ENCODE results near the gene DIS3L2.

The DIS3L2 gene

GRCh38 chr2:231925303-231926179 lies 36.0 kb upstream of the DIS3L2 start:
- no peaks in the 10 kb centered on the region for H3K36me3 ChIP-seq (ENCODE audit: insufficient read depth, low read length)
- H3K79me2 ChIP-seq (ENCODE audit: insufficient read depth, low read length) = no peaks in the 10 kb centered on the region
- TF ChIP-seq CTCF (conservative IDR thresholded peaks at IDR 0.05; ENCODE audit: low read length) = peak; percentile 66
- no peak for TF ChIP-seq EZH2phosphoT487 (IDR thresholded peaks at IDR 0.05; ENCODE audit: borderline replicate concordance)
- peak overlapping the region; percentile 91 for H2AFZ ChIP-seq (ENCODE audit: low read length)
- H3K9ac ChIP-seq (ENCODE audit: low read depth, low read length, poor library complexity, severe bottlenecking) = no peak overlapping the region
- no peaks in the 10 kb centered on the region for H3K9me2 ChIP-seq (replicated peaks; ENCODE audit: low read depth, low read length)
- H3K27me3 ChIP-seq (ENCODE audit: insufficient read depth, low read length, poor library complexity, severe bottlenecking) = peaks cover 11% of the 10 kb centered on the region
- peaks cover 16% of the 10 kb centered on the region for H3K4me1 ChIP-seq (ENCODE audit: insufficient read depth, low read length, poor library complexity, severe bottlenecking)
- H3F3A ChIP-seq (ENCODE audit: low read depth) = no peaks in the 10 kb centered on the region
- H3K4me2 ChIP-seq (ENCODE audit: low read depth, low read length, poor library complexity, severe bottlenecking) = peak overlapping the region; percentile 79
- no peaks in the 10 kb centered on the region for H4K20me1 ChIP-seq (ENCODE audit: insufficient read depth, low read length, poor library complexity, severe bottlenecking)
- no peaks in the 10 kb centered on the region for H3K9me3 ChIP-seq (ENCODE audit: insufficient read depth, low read depth, low read length)
- H3K4me3 ChIP-seq (ENCODE audit: low read length, poor library complexity, severe bottlenecking) = peak overlapping the region; percentile 71

GRCh38 chr2:231926180-231926741 lies 35.3 kb upstream of the DIS3L2 start, which contains the start of gene NPPC:
NPPC (minus strand) TSS chr2:231926396; CDS start chr2:231926249, 147 bp downstream.
- Histone ChIP-seq H3K27me3 (ENCODE audit: insufficient read depth, low read length, poor library complexity, severe bottlenecking) (peaks cover 11% of the 10 kb centered on the region), H3K9ac (ENCODE audit: low read depth, low read length, poor library complexity, severe bottlenecking) (no peak within 1 kb of the TSS), H2AFZ (ENCODE audit: low read length) (peak within 1 kb of the TSS; percentile 91)

More at GRCh38 chr2:231926180-231926741, 35.3 kb upstream of the DIS3L2 start, which contains the start of gene NPPC:
- Histone ChIP-seq H4K20me1 (ENCODE audit: insufficient read depth, low read length, poor library complexity, severe bottlenecking) (no peaks in the 10 kb centered on the region), H3K79me2 (ENCODE audit: insufficient read depth, low read length) (no peaks in the 10 kb centered on the region), H3K4me1 (ENCODE audit: insufficient read depth, low read length, poor library complexity, severe bottlenecking) (peaks cover 16% of the 10 kb centered on the region), H3K4me2 (ENCODE audit: low read depth, low read length, poor library complexity, severe bottlenecking) (peak within 1 kb of the TSS; percentile 79), H3K9me2 (replicated peaks; ENCODE audit: low read depth, low read length) (no peaks in the 10 kb centered on the region), H3K36me3 (ENCODE audit: insufficient read depth, low read length) (no peaks in the 10 kb centered on the region), H3K9me3 (ENCODE audit: insufficient read depth, low read depth, low read length) (no peaks in the 10 kb centered on the region), H3F3A (ENCODE audit: low read depth) (no peaks in the 10 kb centered on the region), H3K4me3 (ENCODE audit: low read length, poor library complexity, severe bottlenecking) (peak within 1 kb of the TSS; percentile 71)
- peak; percentile 62 for TF ChIP-seq CTCF (conservative IDR thresholded peaks at IDR 0.05; ENCODE audit: low read length)
- TF ChIP-seq EZH2phosphoT487 (IDR thresholded peaks at IDR 0.05; ENCODE audit: borderline replicate concordance) = no peak
